ENCODE data around the gene DDX25. TPM values are rescaled to one million over a fixed set of nuclear protein-coding genes. Genes with fewer than 3 reads are reported as not detected.

The DDX25 gene
- total and polyA plus RNA-seq, 2 of the 4 experiments (the other 2 are of a cell fraction) = under 0.01 TPM; not detected in 1

DNA sequence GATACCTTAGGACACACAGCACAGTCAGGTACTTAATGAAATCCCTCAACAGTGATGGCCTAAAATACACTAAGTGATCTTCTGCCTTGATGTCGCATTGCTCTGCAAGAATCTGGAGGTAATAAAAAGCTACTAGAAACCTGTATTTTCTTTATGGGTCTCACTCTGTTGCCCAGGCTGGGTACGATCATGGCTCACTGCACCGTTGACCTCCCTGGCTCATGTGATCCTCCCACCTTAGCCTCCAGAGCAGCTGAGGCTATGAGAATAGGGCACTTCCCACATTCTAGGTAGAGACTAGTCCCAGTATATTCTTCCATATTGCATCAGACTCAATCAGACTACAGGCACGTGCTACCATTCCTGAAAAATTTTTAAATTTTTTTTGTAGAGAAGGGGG lies 63.2 kb downstream of the DDX25 start:
- in situ Hi-C loops (cut with MboI; ENCODE audit: low sequenced_read_pairs) (no loop called here), dilution Hi-C loops (cut with HindIII; ENCODE audit: low sequenced_read_pairs, unreplicated experiment) (no loop called here), intact Hi-C loops (cut with micrococcal nuclease) (no loop called here)
- Histone ChIP-seq H3K4me3 (ENCODE audit: insufficient read depth, low read depth, low read length) (no peak overlapping the region), H2BK15ac (ENCODE audit: low read depth, low read length) (no peak overlapping the region), H3K4me2 (ENCODE audit: low read depth, low read length) (no peak overlapping the region), H3K23ac (ENCODE audit: low read depth, low read length) (no peak overlapping the region), H4K20me1 (ENCODE audit: insufficient read depth, low read length) (no peaks in the 10 kb centered on the region), H2AFZ (replicated peaks; ENCODE audit: low read length, poor library complexity) (no peak overlapping the region), H3K27ac (ENCODE audit: insufficient read depth, low read length) (no peak overlapping the region), H3K14ac (replicated peaks; ENCODE audit: low read depth, low read length) (no peak overlapping the region), H3K9me3 (ENCODE audit: control insufficient read depth, insufficient read depth, low read length) (no peaks in the 10 kb centered on the region), H4K8ac (ENCODE audit: low read depth in 2 of 2, low read length in 2 of 2) (no peak overlapping the region), H2BK20ac (ENCODE audit: low read depth, low read length) (no peak overlapping the region), H3K56ac (ENCODE audit: extremely low read depth, insufficient read depth, low read length) (no peak overlapping the region), H3K79me1 (ENCODE audit: low read depth in 1 of 2, low read length in 2 of 2) (no peaks in the 10 kb centered on the region), H3K36me3 (ENCODE audit: control insufficient read depth, insufficient read depth, low read length) (no peaks in the 10 kb centered on the region), H3K9ac (ENCODE audit: low read depth, low read length) (no peak overlapping the region), H2AK5ac (ENCODE audit: low read depth, low read length) (no peak overlapping the region), H3K9me1 (ENCODE audit: insufficient read depth, low read length) (no peaks in the 10 kb centered on the region), H3K18ac (ENCODE audit: low read depth, low read length) (no peak overlapping the region), H2BK5ac (ENCODE audit: low read depth, low read length, poor library complexity, severe bottlenecking) (no peak overlapping the region), H3K4me1 (ENCODE audit: control insufficient read depth, insufficient read depth, low read length) (no peaks in the 10 kb centered on the region; the same call in 1 of the 2 replicates), H2BK120ac (ENCODE audit: low read depth, low read length) (no peak overlapping the region), H4K91ac (ENCODE audit: insufficient read depth, low read depth, low read length) (no peak overlapping the region), H2AK9ac (replicated peaks; ENCODE audit: low read depth, low read length, poor library complexity) (no peak overlapping the region), H4K5ac (ENCODE audit: low read depth, low read length) (no peak overlapping the region), H3K27me3 (ENCODE audit: control insufficient read depth, insufficient read depth, low read length) (peaks cover 2% of the 10 kb centered on the region), H3K4ac (ENCODE audit: low read depth, low read length) (no peak overlapping the region)
- ChIA-PET CTCF (no interaction called here), POLR2A (ENCODE audit: unreplicated experiment) (no interaction called here)
- ATAC-seq (ENCODE audit: low read depth) = no peak
- TF ChIP-seq MAZ (IDR thresholded peaks at IDR 0.05; ENCODE audit: borderline replicate concordance, low read depth, low read length) = no peak
- TF ChIP-seq CHD1 (IDR thresholded peaks at IDR 0.05; ENCODE audit: low read depth, low read length) = no peak
- TF ChIP-seq RCOR1 (IDR thresholded peaks at IDR 0.05; ENCODE audit: insufficient replicate concordance, low read length) = no peak
- TF ChIP-seq RAD21 (IDR thresholded peaks at IDR 0.05; ENCODE audit: low read length) = no peak
- no peak for TF ChIP-seq USF2 (IDR thresholded peaks at IDR 0.05; ENCODE audit: low read depth, low read length)
- DNase-seq = no peak
- no CpG with 5 or more reads among the region's 4 CpGs for WGBS, 2 experiments (ENCODE audit: extremely low coverage in 2 of 2, insufficient read length in 1 of 2)
- no TSS peak for BruUV-seq (replicated peaks)

All from IMR-90 (cell line).